K562 (cell line): ENCODE results near the gene PARP4. TPM values are rescaled to one million over a fixed set of nuclear protein-coding genes. Genes with fewer than 3 reads are reported as not detected.

Experiments
- DNMT1 ChIP-seq: fragments of 450-650 bp; IDR thresholded peaks from 2 replicates; pipeline ENCODE4 v1.6.1; 2016; ENCODE audit warnings: antibody characterized with exemption, mild to moderate bottlenecking
- DPF2 ChIP-seq: fragments of 450-650 bp; IDR thresholded peaks from 2 replicates; pipeline ENCODE4 v1.6.1; 2016
- E2F1 ChIP-seq: sonication (generic); formaldehyde crosslinking; IDR thresholded peaks from 2 replicates; pipeline ENCODE4 v1.8.1; 2023; ENCODE audit warnings: mild to moderate bottlenecking, missing genetic modification reagents, moderate library complexity
- EZH2 ChIP-seq: IDR thresholded peaks from 2 replicates; pipeline ENCODE4 v1.6.1; 2012; ENCODE audit warnings: low read depth, mild to moderate bottlenecking, inconsistent platforms, low read length, borderline replicate concordance
- FUS ChIP-seq: fragments of 200-400 bp; formaldehyde crosslinking; optimal IDR thresholded peaks from 2 replicates; pipeline ENCODE3; 2017; ENCODE audit warnings: low read depth, low read length
- GTF2A2 ChIP-seq: IDR thresholded peaks from 2 replicates; pipeline ENCODE4 v1.6.1; 2016; ENCODE audit warnings: mild to moderate bottlenecking, missing genetic modification characterization, missing compliant biosample characterization
- HNRNPLL ChIP-seq: fragments of 200-400 bp; formaldehyde crosslinking; IDR thresholded peaks from 2 replicates; pipeline ENCODE4 v1.6.1; 2017; ENCODE audit warnings: low read length, low read depth, mild to moderate bottlenecking; ENCODE audit not compliant: poor library complexity, severe bottlenecking
- LEF1 ChIP-seq: fragments of 450-650 bp; IDR thresholded peaks from 2 replicates; pipeline ENCODE4 v1.6.1; 2016; ENCODE audit warnings: mild to moderate bottlenecking
- SRSF7 ChIP-seq: fragments of 200-400 bp; formaldehyde crosslinking; optimal IDR thresholded peaks from 2 replicates; pipeline ENCODE3; 2017; ENCODE audit warnings: mild to moderate bottlenecking, low read depth, low read length
- TAF7 ChIP-seq: fragments of 450-650 bp; IDR thresholded peaks from 2 replicates; pipeline ENCODE4 v1.6.1; 2016; ENCODE audit warnings: missing genetic modification characterization, missing compliant biosample characterization
- ZNF282 ChIP-seq: sonication (generic); formaldehyde crosslinking; IDR thresholded peaks from 2 replicates; pipeline ENCODE4 v1.8.1; 2023; ENCODE audit warnings: missing genetic modification reagents
- polyA plus RNA-seq, 8 experiments: library from polyadenylated mRNA; depleted of rRNA in 4 of 8; stranded (reverse) in 5 of 8; unstranded in 3 of 8; fragments of >200 nt; fragmentation: Nextera tagmentation in 2 of 8; fragmentation: Illumina TruSeq in 1 of 8; extraction: Ambion mirVana in 2 of 8; extraction: Trizol in 1 of 8; gene quantifications; 2 replicates each; pipeline versions ENCODE4 v1.2.1 to v1.2.3, GENCODE V29; 2011 to 2014; ENCODE audit warnings: inconsistent platforms in 1 of 8, missing spikeins in 1 of 8
- total RNA-seq, 7 experiments: library from RNA; depleted of rRNA in 6 of 7; stranded (reverse); fragments of >200 nt in 6 of 7; fragmentation: Illumina TruSeq in 2 of 7; extraction: Trizol in 2 of 7; gene quantifications; 2 replicates each; pipeline versions ENCODE4 v1.2.1 to v1.2.3, GENCODE V29; 2011 to 2021; ENCODE audit warnings: low replicate concordance in 1 of 7
- TF ChIP-seq, protein P1 (sequence below): sonication (generic); formaldehyde crosslinking; IDR thresholded peaks from 2 replicates; pipeline ENCODE4 v1.9.0; 2022; ENCODE audit warnings: mild to moderate bottlenecking, missing genetic modification reagents
- TF ChIP-seq, protein P2 (sequence below), 2 experiments: IDR thresholded peaks; 2 replicates each; pipeline ENCODE4 v1.6.1; 2012; ENCODE audit warnings: improper control_type of control experiment in 2 of 2, low read depth in 2 of 2, low read length in 2 of 2, borderline replicate concordance in 1 of 2
- TF ChIP-seq, protein P3 (sequence below), 2 experiments: IDR thresholded peaks; 2 replicates each; pipeline ENCODE4 v1.6.1; 2011; ENCODE audit warnings: borderline replicate concordance in 1 of 2, control low read depth in 1 of 2, low read depth in 1 of 2, low read length in 1 of 2, mild to moderate bottlenecking in 1 of 2, mixed read lengths in 1 of 2, moderate library complexity in 1 of 2; ENCODE audit not compliant: insufficient read depth in 1 of 2, insufficient read length in 1 of 2, poor library complexity in 1 of 2, severe bottlenecking in 1 of 2; ENCODE audit errors: extremely low read depth in 1 of 2
- TF ChIP-seq, protein P4 (sequence below): fragments of 200-400 bp; formaldehyde crosslinking; IDR thresholded peaks from 2 replicates; pipeline ENCODE4 v1.6.1; 2017; ENCODE audit warnings: mild to moderate bottlenecking, low read depth, low read length, moderate library complexity
- TF ChIP-seq, protein P5 (sequence below), 2 experiments: fragments of 200-800 bp in 1 of 2; sonication (Bioruptor generic) in 1 of 2; sonication (generic) in 1 of 2; formaldehyde crosslinking in 1 of 2; IDR thresholded peaks in 1 of 2; conservative IDR thresholded peaks in 1 of 2; 2 replicates each; pipeline versions ENCODE4 v1.5.0 to v1.6.1; 2016 to 2020; ENCODE audit warnings: missing compliant biosample characterization in 1 of 2, missing genetic modification characterization in 1 of 2, missing genetic modification reagents in 1 of 2

PARP4 gene
- total and polyA plus RNA-seq, 9 of the 15 experiments (the other 6 are each of a cell fraction or from before 2014, with no cell fraction given) = 6.3 to 26.3 (median 18.8) TPM

DNA sequence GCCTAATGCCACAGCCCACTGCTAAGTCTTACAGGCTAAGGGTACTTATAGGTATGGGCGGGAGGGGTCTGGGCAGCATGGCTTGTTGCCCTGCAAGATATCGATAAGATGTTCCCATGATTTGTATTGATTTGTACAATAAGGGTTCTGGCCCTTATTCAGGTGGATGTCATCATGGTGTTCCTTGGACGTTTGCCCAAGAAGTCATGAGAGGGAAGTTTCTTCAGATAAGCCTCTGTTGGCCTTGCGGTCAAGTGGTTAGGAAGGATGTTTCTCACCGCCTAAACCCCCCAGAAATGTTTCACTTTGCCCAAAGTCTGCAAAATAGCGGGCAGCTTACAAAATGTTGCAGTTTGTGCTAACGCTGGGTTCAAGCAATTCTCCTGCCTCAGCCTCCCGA is 7.3 kb downstream of the PARP4 start (continued):
- TF ChIP-seq, protein P1, sequence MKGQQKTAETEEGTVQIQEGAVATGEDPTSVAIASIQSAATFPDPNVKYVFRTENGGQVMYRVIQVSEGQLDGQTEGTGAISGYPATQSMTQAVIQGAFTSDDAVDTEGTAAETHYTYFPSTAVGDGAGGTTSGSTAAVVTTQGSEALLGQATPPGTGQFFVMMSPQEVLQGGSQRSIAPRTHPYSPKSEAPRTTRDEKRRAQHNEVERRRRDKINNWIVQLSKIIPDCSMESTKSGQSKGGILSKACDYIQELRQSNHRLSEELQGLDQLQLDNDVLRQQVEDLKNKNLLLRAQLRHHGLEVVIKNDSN (CRISPR knock-in tag) = no peak
- TF ChIP-seq E2F1 = no peak
- no peak for TF ChIP-seq GTF2A2 (tag)
- TF ChIP-seq HNRNPLL = no peak
- no peak for TF ChIP-seq SRSF7
- TF ChIP-seq DNMT1 = no peak
- peak; percentile 51; the same call in 1 of the 2 replicates for TF ChIP-seq DPF2
- TF ChIP-seq LEF1 = no peak
- TF ChIP-seq EZH2 = no peak
- TF ChIP-seq, protein P2, sequence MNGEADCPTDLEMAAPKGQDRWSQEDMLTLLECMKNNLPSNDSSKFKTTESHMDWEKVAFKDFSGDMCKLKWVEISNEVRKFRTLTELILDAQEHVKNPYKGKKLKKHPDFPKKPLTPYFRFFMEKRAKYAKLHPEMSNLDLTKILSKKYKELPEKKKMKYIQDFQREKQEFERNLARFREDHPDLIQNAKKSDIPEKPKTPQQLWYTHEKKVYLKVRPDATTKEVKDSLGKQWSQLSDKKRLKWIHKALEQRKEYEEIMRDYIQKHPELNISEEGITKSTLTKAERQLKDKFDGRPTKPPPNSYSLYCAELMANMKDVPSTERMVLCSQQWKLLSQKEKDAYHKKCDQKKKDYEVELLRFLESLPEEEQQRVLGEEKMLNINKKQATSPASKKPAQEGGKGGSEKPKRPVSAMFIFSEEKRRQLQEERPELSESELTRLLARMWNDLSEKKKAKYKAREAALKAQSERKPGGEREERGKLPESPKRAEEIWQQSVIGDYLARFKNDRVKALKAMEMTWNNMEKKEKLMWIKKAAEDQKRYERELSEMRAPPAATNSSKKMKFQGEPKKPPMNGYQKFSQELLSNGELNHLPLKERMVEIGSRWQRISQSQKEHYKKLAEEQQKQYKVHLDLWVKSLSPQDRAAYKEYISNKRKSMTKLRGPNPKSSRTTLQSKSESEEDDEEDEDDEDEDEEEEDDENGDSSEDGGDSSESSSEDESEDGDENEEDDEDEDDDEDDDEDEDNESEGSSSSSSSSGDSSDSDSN (IDR thresholded peaks at IDR 0.05; ENCODE audit: borderline replicate concordance in 1 of 2, low read depth in 2 of 2, low read length in 2 of 2) = no peak
- TF ChIP-seq ZNF282 = no peak
- TF ChIP-seq, protein P3, sequence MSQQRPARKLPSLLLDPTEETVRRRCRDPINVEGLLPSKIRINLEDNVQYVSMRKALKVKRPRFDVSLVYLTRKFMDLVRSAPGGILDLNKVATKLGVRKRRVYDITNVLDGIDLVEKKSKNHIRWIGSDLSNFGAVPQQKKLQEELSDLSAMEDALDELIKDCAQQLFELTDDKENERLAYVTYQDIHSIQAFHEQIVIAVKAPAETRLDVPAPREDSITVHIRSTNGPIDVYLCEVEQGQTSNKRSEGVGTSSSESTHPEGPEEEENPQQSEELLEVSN (IDR thresholded peaks at IDR 0.05; ENCODE audit: borderline replicate concordance in 1 of 2, extremely low read depth in 1 of 2, insufficient read depth in 1 of 2, insufficient read length in 1 of 2, low read depth in 1 of 2, low read length in 1 of 2, poor library complexity in 1 of 2, severe bottlenecking in 1 of 2) = no peak
- TF ChIP-seq FUS = no peak
- TF ChIP-seq TAF7 = no peak
- TF ChIP-seq, protein P4, sequence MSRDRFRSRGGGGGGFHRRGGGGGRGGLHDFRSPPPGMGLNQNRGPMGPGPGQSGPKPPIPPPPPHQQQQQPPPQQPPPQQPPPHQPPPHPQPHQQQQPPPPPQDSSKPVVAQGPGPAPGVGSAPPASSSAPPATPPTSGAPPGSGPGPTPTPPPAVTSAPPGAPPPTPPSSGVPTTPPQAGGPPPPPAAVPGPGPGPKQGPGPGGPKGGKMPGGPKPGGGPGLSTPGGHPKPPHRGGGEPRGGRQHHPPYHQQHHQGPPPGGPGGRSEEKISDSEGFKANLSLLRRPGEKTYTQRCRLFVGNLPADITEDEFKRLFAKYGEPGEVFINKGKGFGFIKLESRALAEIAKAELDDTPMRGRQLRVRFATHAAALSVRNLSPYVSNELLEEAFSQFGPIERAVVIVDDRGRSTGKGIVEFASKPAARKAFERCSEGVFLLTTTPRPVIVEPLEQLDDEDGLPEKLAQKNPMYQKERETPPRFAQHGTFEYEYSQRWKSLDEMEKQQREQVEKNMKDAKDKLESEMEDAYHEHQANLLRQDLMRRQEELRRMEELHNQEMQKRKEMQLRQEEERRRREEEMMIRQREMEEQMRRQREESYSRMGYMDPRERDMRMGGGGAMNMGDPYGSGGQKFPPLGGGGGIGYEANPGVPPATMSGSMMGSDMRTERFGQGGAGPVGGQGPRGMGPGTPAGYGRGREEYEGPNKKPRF = no peak
- TF ChIP-seq, protein P5, sequence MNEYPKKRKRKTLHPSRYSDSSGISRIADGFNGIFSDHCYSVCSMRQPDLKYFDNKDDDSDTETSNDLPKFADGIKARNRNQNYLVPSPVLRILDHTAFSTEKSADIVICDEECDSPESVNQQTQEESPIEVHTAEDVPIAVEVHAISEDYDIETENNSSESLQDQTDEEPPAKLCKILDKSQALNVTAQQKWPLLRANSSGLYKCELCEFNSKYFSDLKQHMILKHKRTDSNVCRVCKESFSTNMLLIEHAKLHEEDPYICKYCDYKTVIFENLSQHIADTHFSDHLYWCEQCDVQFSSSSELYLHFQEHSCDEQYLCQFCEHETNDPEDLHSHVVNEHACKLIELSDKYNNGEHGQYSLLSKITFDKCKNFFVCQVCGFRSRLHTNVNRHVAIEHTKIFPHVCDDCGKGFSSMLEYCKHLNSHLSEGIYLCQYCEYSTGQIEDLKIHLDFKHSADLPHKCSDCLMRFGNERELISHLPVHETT (CRISPR knock-in tag; conservative IDR thresholded peaks at IDR 0.05 in 1 of 2, IDR thresholded peaks at IDR 0.05 in 1 of 2) = no peak
